COLO668 (cell line): ENCODE data around the gene GABBR2.

Experiments used
- DNase-seq: peaks from one replicate; lab custom pipeline; 2025; ENCODE audit not compliant: unreplicated experiment; lab: John Stamatoyannopoulos, UW

Gene GABBR2

GRCh38 chr9:98247831-98248657, 460.7 kb downstream of the GABBR2 start:
- DNase-seq = no peak

GRCh38 chr9:98242426-98242825, 466.3 kb downstream of the GABBR2 start:
- no peak for DNase-seq

GRCh38 chr9:98241357-98242300, 467.1 kb downstream of the GABBR2 start:
- DNase-seq = no peak

GRCh38 chr9:98240475-98240874, 468.3 kb downstream of the GABBR2 start:
- DNase-seq = no peak
